H1 (cell line): Measurements from ENCODE around the gene PRKCD. TPM values are rescaled to one million over a fixed set of nuclear protein-coding genes. Genes with fewer than 3 reads are reported as not detected.

Experiments used
- CTCF ChIA-PET: fragments of 300-600 bp; sonication (Branson Sonifier 250); formaldehyde crosslinking; loops from one replicate; lab custom pipeline; 2021; ENCODE audit not compliant: partially characterized antibody; lab: Charles Lee
- POLR2A ChIA-PET: fragments of 300-600 bp; sonication (Branson Sonifier 250); formaldehyde crosslinking; loops from one replicate; lab custom pipeline; 2021; ENCODE audit warnings: inconsistent platforms; ENCODE audit not compliant: partially characterized antibody; lab: Charles Lee
- DNase-seq, 2 experiments: peaks; one replicate each; pipeline versions ENCODE4 v3.0.0 to v3.0.0-alpha.2; 2010 to 2022; ENCODE audit warnings: low spot score in 2 of 2, low read depth in 1 of 2, mixed read lengths in 1 of 2
- FAIRE-seq: peaks from 2 replicates; lab custom pipeline; 2011; peaks lifted over from hg19 to GRCh38; lab: Jason Lieb, UNC
- H2AFZ ChIP-seq: 2 replicates; pipeline ENCODE4 v1.8.1; 2012; ENCODE audit warnings: low read length, inconsistent platforms
- H2AK5ac ChIP-seq: 2 replicates; pipeline ENCODE4 v1.6.1; 2013; ENCODE audit warnings: low read depth, low read length
- H2BK120ac ChIP-seq: replicated peaks from 2 replicates; pipeline ENCODE3; 2013; ENCODE audit warnings: low read depth, low read length, inconsistent platforms
- H2BK12ac ChIP-seq: 2 replicates; pipeline ENCODE4 v1.6.1; 2013; ENCODE audit warnings: low read depth, low read length
- H2BK15ac ChIP-seq: 2 replicates; pipeline ENCODE4 v1.6.1; 2013; ENCODE audit warnings: low read length
- H2BK20ac ChIP-seq: 2 replicates; pipeline ENCODE4 v1.6.1; 2013; ENCODE audit warnings: low read length
- H2BK5ac ChIP-seq: 2 replicates; pipeline ENCODE4 v1.6.1; 2013; ENCODE audit warnings: low read depth, low read length
- H3K14ac ChIP-seq: 2 replicates; pipeline ENCODE4 v1.6.1; 2013; ENCODE audit warnings: inconsistent platforms; ENCODE audit not compliant: insufficient read length
- H3K18ac ChIP-seq: 2 replicates; pipeline ENCODE4 v1.6.1; 2013; ENCODE audit warnings: low read length; ENCODE audit errors: extremely low read depth
- H3K23ac ChIP-seq: 2 replicates; pipeline ENCODE4 v1.6.1; 2013; ENCODE audit warnings: inconsistent platforms; ENCODE audit not compliant: insufficient read length
- H3K23me2 ChIP-seq: 2 replicates; pipeline ENCODE4 v1.6.1; 2013; ENCODE audit warnings: low read depth, low read length
- H3K27ac ChIP-seq: 2 replicates; pipeline ENCODE4 v1.6.1; 2011; ENCODE audit warnings: low read depth, low read length, inconsistent platforms
- H3K27me3 ChIP-seq, 4 experiments: replicated peaks in 1 of 4; 1 replicate in 1 of 4; 2 replicates in 3 of 4; pipeline versions ENCODE4 v1.6.1 to v1.8.1; 2011 to 2013; ENCODE audit warnings: low read length in 3 of 4, mild to moderate bottlenecking in 3 of 4, inconsistent platforms in 2 of 4, mixed read lengths in 2 of 4, moderate library complexity in 1 of 4; ENCODE audit not compliant: control insufficient read depth in 3 of 4, insufficient read depth in 3 of 4; ENCODE audit errors: extremely low read depth in 1 of 4
- H3K36me3 ChIP-seq, 4 experiments: 2 replicates each; pipeline versions ENCODE4 v1.6.1 to v1.8.1; 2011 to 2013; ENCODE audit warnings: mild to moderate bottlenecking in 4 of 4, low read length in 3 of 4, moderate library complexity in 2 of 4, control low read depth in 1 of 4, inconsistent platforms in 1 of 4; ENCODE audit not compliant: insufficient read depth in 4 of 4, control insufficient read depth in 2 of 4
- H3K4ac ChIP-seq: replicated peaks from 2 replicates; pipeline ENCODE3; 2013; ENCODE audit warnings: low read length, low read depth, mixed read lengths, inconsistent platforms; ENCODE audit not compliant: insufficient read length
- H3K4me1 ChIP-seq, 4 experiments: replicated peaks in 1 of 4; 1 replicate in 1 of 4; 2 replicates in 3 of 4; pipeline versions ENCODE4 v1.6.1 to v1.8.1; 2011 to 2013; ENCODE audit warnings: low read length in 3 of 4, inconsistent platforms in 2 of 4, mixed read lengths in 1 of 4; ENCODE audit not compliant: insufficient read depth in 4 of 4, control insufficient read depth in 3 of 4
- H3K4me2 ChIP-seq, 2 experiments: 2 replicates each; pipeline versions ENCODE4 v1.6.1 to v1.8.1; 2011 to 2013; ENCODE audit warnings: low read depth in 2 of 2, low read length in 2 of 2, control low read depth in 1 of 2, inconsistent platforms in 1 of 2, mild to moderate bottlenecking in 1 of 2; ENCODE audit not compliant: insufficient read depth in 1 of 2
- H3K4me3 ChIP-seq, 4 experiments: fragments of 200-600, 300-600 bp in 1 of 4; sonication (generic), shearing (Covaris generic), sonication (Bioruptor Twin) in 1 of 4; 2 replicates each; pipeline versions ENCODE4 v1.5.1 to v1.8.1; 2011 to 2016; ENCODE audit warnings: low read length in 4 of 4, low read depth in 3 of 4, control low read depth in 2 of 4, inconsistent platforms in 2 of 4, mild to moderate bottlenecking in 2 of 4, mixed read lengths in 1 of 4, moderate library complexity in 1 of 4; ENCODE audit not compliant: insufficient read depth in 2 of 4; ENCODE audit errors: extremely low read depth in 1 of 4
- H3K56ac ChIP-seq: replicated peaks from 2 replicates; pipeline ENCODE3; 2013; ENCODE audit warnings: low read depth, mild to moderate bottlenecking, mixed read lengths, low read length, inconsistent platforms; ENCODE audit not compliant: insufficient read length
- H3K79me1 ChIP-seq: 2 replicates; pipeline ENCODE4 v1.6.1; 2013; ENCODE audit warnings: low read depth, low read length, control low read depth
- H3K79me2 ChIP-seq, 2 experiments: 2 replicates each; pipeline versions ENCODE4 v1.6.1 to v1.8.1; 2012 to 2013; ENCODE audit warnings: low read length in 2 of 2, mild to moderate bottlenecking in 2 of 2, inconsistent platforms in 1 of 2; ENCODE audit not compliant: insufficient read depth in 2 of 2, control insufficient read depth in 1 of 2
- H3K9ac ChIP-seq, 4 experiments: replicated peaks in 1 of 4; 1 replicate in 1 of 4; 2 replicates in 3 of 4; pipeline versions ENCODE4 v1.6.1 to v1.8.1; 2011 to 2013; ENCODE audit warnings: low read depth in 3 of 4, low read length in 3 of 4, control low read depth in 2 of 4, mild to moderate bottlenecking in 2 of 4, moderate library complexity in 2 of 4, inconsistent platforms in 1 of 4; ENCODE audit errors: extremely low read depth in 1 of 4
- H3K9me3 ChIP-seq, 2 experiments: 2 replicates each; pipeline versions ENCODE4 v1.6.1 to v1.8.1; 2012 to 2013; ENCODE audit warnings: mild to moderate bottlenecking in 2 of 2, moderate library complexity in 2 of 2, control low read depth in 1 of 2, inconsistent platforms in 1 of 2, low read depth in 1 of 2, low read length in 1 of 2, mixed read lengths in 1 of 2; ENCODE audit not compliant: insufficient read depth in 2 of 2
- H4K20me1 ChIP-seq, 2 experiments: replicated peaks in 1 of 2; 2 replicates each; pipeline versions ENCODE3 to v1.8.1; 2011 to 2013; ENCODE audit warnings: inconsistent platforms in 2 of 2, low read length in 2 of 2, mild to moderate bottlenecking in 1 of 2; ENCODE audit not compliant: insufficient read depth in 2 of 2, control insufficient read depth in 1 of 2
- H4K5ac ChIP-seq: 2 replicates; pipeline ENCODE4 v1.6.1; 2013; ENCODE audit warnings: low read length, low read depth, mixed read lengths, inconsistent platforms; ENCODE audit not compliant: insufficient read length
- H4K8ac ChIP-seq: 2 replicates; pipeline ENCODE4 v1.8.0; 2013; ENCODE audit warnings: mild to moderate bottlenecking, moderate library complexity, low read length, inconsistent platforms; ENCODE audit not compliant: insufficient read depth; ENCODE audit errors: extremely low read depth
- H4K91ac ChIP-seq: replicated peaks from 2 replicates; pipeline ENCODE3; 2013; ENCODE audit warnings: low read length, mixed read lengths, inconsistent platforms; ENCODE audit not compliant: insufficient read length
- BACH1 ChIP-seq: IDR thresholded peaks from 2 replicates; pipeline ENCODE4 v1.6.1; 2012; ENCODE audit warnings: low read length, improper control_type of control experiment
- CBX5 ChIP-seq: fragments of 300-800, 300-1000 bp; sonication (generic); IDR thresholded peaks from 2 replicates; pipeline ENCODE4 v1.7.1; 2016; ENCODE audit warnings: antibody characterized with exemption, low read length, low read depth
- KDM1A ChIP-seq: fragments of 200-600, 300-600 bp; sonication (generic); IDR thresholded peaks from 2 replicates; pipeline ENCODE4 v1.7.1; 2016; ENCODE audit warnings: mild to moderate bottlenecking, low read length, borderline replicate concordance
- KDM4A ChIP-seq: IDR thresholded peaks from one replicate; pipeline ENCODE4 v1.7.1; 2012; ENCODE audit warnings: low read depth, mild to moderate bottlenecking, moderate library complexity, low read length, inconsistent platforms; ENCODE audit not compliant: severe bottlenecking
- KDM5A ChIP-seq: fragments of 200-600 bp; IDR thresholded peaks from 2 replicates; pipeline ENCODE4 v1.7.1; 2012; ENCODE audit warnings: mild to moderate bottlenecking, low read length, inconsistent platforms, mixed read lengths
- NANOG ChIP-seq: IDR thresholded peaks from 2 replicates; pipeline ENCODE4 v1.6.1; 2011; ENCODE audit warnings: low read length, low read depth, mild to moderate bottlenecking, inconsistent platforms; ENCODE audit not compliant: insufficient read depth, poor library complexity, severe bottlenecking
- SIX5 ChIP-seq: IDR thresholded peaks from 2 replicates; pipeline ENCODE4 v1.6.1; 2011; ENCODE audit warnings: mild to moderate bottlenecking, low read depth, low read length
- WGBS, 2 experiments: shearing (Covaris generic) in 1 of 2; methylation state at CpG; one replicate each; pipeline versions ENCODE4 v1.1.6 to v1.1.7; 2013 to 2015; ENCODE audit warnings: low lambda C conversion rate in 2 of 2, mixed read lengths in 2 of 2, inconsistent platforms in 1 of 2, low coverage in 1 of 2, missing lambda C conversion rate in 1 of 2; ENCODE audit not compliant: insufficient replicate concordance in 2 of 2, insufficient coverage in 1 of 2, insufficient read length in 1 of 2; ENCODE audit errors: extremely low coverage in 1 of 2, missing lambda C conversion rate in 1 of 2; 5-methylcytosine and 5-hydroxymethylcytosine counted together
- polyA plus RNA-seq, 7 experiments: library from polyadenylated mRNA; depleted of rRNA in 3 of 7; stranded (reverse) in 5 of 7; unstranded in 2 of 7; fragments of >200 nt in 5 of 7; fragments of 200-250 nt in 2 of 7; gene quantifications; 1 replicate in 5 of 7; 2 replicates in 1 of 7; 4 replicates in 1 of 7; pipeline versions ENCODE4 v1.2.1 to v1.2.3, GENCODE V29; 2011 to 2013; ENCODE audit warnings: missing spikeins in 2 of 7, mixed read lengths in 2 of 7
- total RNA-seq: library from RNA; stranded (reverse); fragmentation: NEBNext Ultra II Directional; extraction: Animal tissue kit (Norgen Biotek cat#: 25700); gene quantifications from 2 replicates; pipeline ENCODE4 v1.2.1, GENCODE V29; 2021
- TF ChIP-seq, protein P1 (sequence below): IDR thresholded peaks from 2 replicates; pipeline ENCODE4 v1.6.1; 2012; ENCODE audit warnings: inconsistent platforms

Gene PRKCD
- total and polyA plus RNA-seq, 2 of the 8 experiments (the other 6 are each of a cell fraction or from before 2014, with no cell fraction given) = 22.6 to 23.9 TPM

DNA sequence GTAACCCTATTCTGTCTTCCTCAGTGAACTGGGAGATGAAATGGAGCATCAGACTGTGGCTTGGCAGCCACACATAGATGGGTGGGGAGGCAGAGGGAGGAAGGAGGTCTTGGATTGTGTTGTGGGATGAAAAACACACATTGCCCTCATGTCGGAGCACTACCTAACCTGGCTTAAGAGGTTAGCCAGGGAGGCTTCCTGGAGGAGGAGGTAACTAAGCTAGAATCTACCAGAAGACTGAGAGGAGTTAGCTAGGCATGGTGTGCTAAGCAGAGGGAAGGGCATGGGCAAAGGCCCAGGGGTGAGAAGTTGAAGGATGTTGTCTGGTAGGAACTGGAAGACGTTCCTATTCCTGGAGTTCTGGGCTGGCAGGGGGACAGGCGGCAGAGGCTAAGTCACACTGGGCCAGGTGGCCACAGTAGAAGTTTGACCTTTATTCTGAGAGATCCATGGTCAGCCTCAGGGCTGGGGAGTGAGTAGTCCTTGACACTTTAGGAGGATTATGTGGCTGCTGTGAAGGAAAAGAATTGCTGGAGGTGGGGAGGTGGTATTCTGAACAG is 7.7 kb upstream of the PRKCD start:
- POLR2A ChIA-PET = no interaction called here
- peaks cover 0 to 10% (median 2%) of the 10 kb centered on the region in 4 experiments; a peak in 2 of 7 replicates for H3K27me3 ChIP-seq
- H3K4me2 ChIP-seq = no peak overlapping the region
- H3K4ac ChIP-seq = no peak overlapping the region
- H3K14ac ChIP-seq = no peak overlapping the region
- no peaks in the 10 kb centered on the region for H3K79me2 ChIP-seq
- H3K79me1 ChIP-seq = no peaks in the 10 kb centered on the region
- no peak overlapping the region for H3K18ac ChIP-seq
- H2BK120ac ChIP-seq = no peak overlapping the region
- no peaks in the 10 kb centered on the region for H3K36me3 ChIP-seq
- no peak overlapping the region for H2AK5ac ChIP-seq
- H3K9me3 ChIP-seq = no peaks in the 10 kb centered on the region
- H3K56ac ChIP-seq = no peak overlapping the region
- no peak overlapping the region for H4K5ac ChIP-seq
- no peak overlapping the region for H4K91ac ChIP-seq
- 0 out of 2 replicates have a peak overlapping the region, but pooled peaks have one; percentile 32 for H2BK15ac ChIP-seq
- peaks cover 0 to 11% (median 8%) of the 10 kb centered on the region in 4 experiments; a peak in 6 of 7 replicates for H3K4me1 ChIP-seq
- H2BK12ac ChIP-seq = no peak overlapping the region
- H3K23me2 ChIP-seq = peaks cover 3% of the 10 kb centered on the region
- no peaks in the 10 kb centered on the region for H4K20me1 ChIP-seq
- H3K4me3 ChIP-seq = no peak overlapping the region
- 94% methylated on average over 3 of the region's 3 CpGs; no CpG with 5 or more reads in 1 of the 2 experiments for WGBS, 2 experiments
- TF ChIP-seq, protein P1, sequence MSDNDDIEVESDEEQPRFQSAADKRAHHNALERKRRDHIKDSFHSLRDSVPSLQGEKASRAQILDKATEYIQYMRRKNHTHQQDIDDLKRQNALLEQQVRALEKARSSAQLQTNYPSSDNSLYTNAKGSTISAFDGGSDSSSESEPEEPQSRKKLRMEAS = no peak
- no peak for TF ChIP-seq KDM1A
- TF ChIP-seq SIX5 = no peak
- no peak for TF ChIP-seq CBX5
- TF ChIP-seq KDM5A = no peak
- TF ChIP-seq KDM4A = no peak
- no peak for TF ChIP-seq BACH1
- TF ChIP-seq NANOG = no peak
- TF ChIP-seq, all 59 proteins: peak for 0
- FAIRE-seq = no peak
- DNase-seq = no peak
- no peak overlapping the region for H3K9ac ChIP-seq
- no peak overlapping the region for H2BK20ac ChIP-seq
- CTCF ChIA-PET = interaction anchor here (0.7 to 4.5 kb wide), 6 partner anchors 11 to 613 kb away, joined by 3 to 21 read pairs (median 3); no protein-coding TSS in a partner anchor
- no peak overlapping the region for H2AFZ ChIP-seq
- H4K8ac ChIP-seq = no peak overlapping the region
- H3K23ac ChIP-seq = no peak overlapping the region
- H2BK5ac ChIP-seq = no peak overlapping the region
- no peak overlapping the region for H3K27ac ChIP-seq
